ENCODE measurements around the gene HOMER1. TPM values are rescaled to one million over a fixed set of nuclear protein-coding genes. Genes with fewer than 3 reads are reported as not detected.

HOMER1 gene
- total RNA-seq, 1 donor from 2014 or later = 41.6 TPM

DNA sequence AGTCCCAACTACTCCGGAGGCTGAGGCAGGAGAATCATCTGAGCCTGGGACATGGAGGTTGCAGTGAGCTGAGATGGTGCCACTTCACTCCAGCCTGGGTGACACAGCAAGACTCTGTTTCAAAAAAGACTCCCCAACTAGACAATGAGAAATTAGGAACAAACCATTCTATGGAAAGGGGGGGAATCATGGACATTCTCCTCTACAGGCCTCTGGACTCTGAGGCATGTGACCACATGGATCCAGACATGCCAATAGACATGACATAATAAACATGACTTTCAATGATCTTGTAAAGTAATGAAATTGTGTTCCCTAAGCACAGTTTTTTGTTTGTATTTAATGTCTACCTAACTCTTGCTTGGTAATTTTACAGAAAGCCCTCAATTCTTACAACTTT, 8.8 kb downstream of the HOMER1 start:
- peaks cover 22% of the 10 kb centered on the region for H3K4me1 Mint-ChIP-seq
- H3K79me2 ChIP-seq (ENCODE audit: low read depth) = peaks cover 100% of the 10 kb centered on the region
- no peaks in the 10 kb centered on the region for H3K9me3 ChIP-seq (ENCODE audit: low read depth)
- no peak for DNase-seq (ENCODE audit: low spot score)
- no peak overlapping the region for H3K27ac ChIP-seq
- H3F3A ChIP-seq (ENCODE audit: low read depth) = peaks cover 7% of the 10 kb centered on the region
- no peak overlapping the region for H2AFZ ChIP-seq (replicated peaks)
- no peaks in the 10 kb centered on the region for H3K9me3 Mint-ChIP-seq
- no peak overlapping the region for H3K4me3 ChIP-seq
- no peak overlapping the region for H3K27ac Mint-ChIP-seq
- H4K20me1 ChIP-seq (ENCODE audit: low read depth) = peaks cover 39% of the 10 kb centered on the region
- no peaks in the 10 kb centered on the region for H3K36me3 ChIP-seq
- no peak for TF ChIP-seq EZH2phosphoT487 (IDR thresholded peaks at IDR 0.05)
- TF ChIP-seq, protein P1, sequence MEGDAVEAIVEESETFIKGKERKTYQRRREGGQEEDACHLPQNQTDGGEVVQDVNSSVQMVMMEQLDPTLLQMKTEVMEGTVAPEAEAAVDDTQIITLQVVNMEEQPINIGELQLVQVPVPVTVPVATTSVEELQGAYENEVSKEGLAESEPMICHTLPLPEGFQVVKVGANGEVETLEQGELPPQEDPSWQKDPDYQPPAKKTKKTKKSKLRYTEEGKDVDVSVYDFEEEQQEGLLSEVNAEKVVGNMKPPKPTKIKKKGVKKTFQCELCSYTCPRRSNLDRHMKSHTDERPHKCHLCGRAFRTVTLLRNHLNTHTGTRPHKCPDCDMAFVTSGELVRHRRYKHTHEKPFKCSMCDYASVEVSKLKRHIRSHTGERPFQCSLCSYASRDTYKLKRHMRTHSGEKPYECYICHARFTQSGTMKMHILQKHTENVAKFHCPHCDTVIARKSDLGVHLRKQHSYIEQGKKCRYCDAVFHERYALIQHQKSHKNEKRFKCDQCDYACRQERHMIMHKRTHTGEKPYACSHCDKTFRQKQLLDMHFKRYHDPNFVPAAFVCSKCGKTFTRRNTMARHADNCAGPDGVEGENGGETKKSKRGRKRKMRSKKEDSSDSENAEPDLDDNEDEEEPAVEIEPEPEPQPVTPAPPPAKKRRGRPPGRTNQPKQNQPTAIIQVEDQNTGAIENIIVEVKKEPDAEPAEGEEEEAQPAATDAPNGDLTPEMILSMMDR (IDR thresholded peaks at IDR 0.05) = no peak
- TF ChIP-seq EZH2 (IDR thresholded peaks at IDR 0.05) = no peak
- H3K4me1 ChIP-seq = peaks cover 23% of the 10 kb centered on the region
- H3K27me3 ChIP-seq = no peaks in the 10 kb centered on the region
- H3K27me3 Mint-ChIP-seq (ENCODE audit: insufficient read depth, low read depth) = no peaks in the 10 kb centered on the region
- H3K36me3 Mint-ChIP-seq = peaks cover 18% of the 10 kb centered on the region
- H3K4me3 Mint-ChIP-seq = no peak overlapping the region
- no peak overlapping the region for H3K4me2 ChIP-seq
- H3K9ac ChIP-seq = no peak overlapping the region

DNA sequence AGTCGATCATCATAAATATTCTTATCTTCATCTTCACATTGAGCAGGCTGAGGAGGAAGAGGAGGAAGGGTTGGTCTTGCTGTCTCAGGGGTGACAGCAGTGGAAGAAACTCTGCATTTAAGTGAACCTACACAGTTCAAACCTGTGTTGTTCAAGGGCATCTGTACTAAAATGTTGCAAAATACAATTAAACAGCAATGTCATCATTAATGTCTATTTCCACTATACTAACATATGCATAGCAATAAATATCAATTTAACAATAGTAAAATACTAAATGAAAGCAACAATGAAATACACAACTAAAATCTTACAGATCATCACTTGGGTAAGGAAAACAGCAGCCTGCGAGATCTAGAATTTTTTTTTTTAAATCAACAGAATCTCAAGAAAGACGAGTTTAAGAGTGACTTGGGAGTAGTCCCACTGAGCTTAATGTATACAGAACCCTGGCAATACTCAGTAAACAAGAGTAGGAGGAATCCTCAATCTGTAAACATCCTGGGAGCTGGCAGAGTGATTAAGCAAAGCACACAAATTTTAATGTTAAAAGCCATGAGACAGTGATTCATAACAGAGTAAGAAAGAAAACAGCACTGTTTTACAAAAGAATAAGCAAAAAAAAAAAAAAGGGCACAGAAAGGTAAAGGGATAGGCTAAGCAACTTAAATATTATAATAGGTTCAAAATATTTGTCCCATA, 10.0 kb downstream of the HOMER1 start:
- Mint-ChIP-seq H3K4me3 (no peak overlapping the region), H3K9me3 (no peaks in the 10 kb centered on the region), H3K36me3 (peaks cover 19% of the 10 kb centered on the region), H3K27ac (no peak overlapping the region), H3K27me3 (ENCODE audit: insufficient read depth, low read depth) (no peaks in the 10 kb centered on the region), H3K4me1 (peaks cover 13% of the 10 kb centered on the region)
- H3K79me2 ChIP-seq (ENCODE audit: low read depth) = peaks cover 100% of the 10 kb centered on the region
- H3K9me3 ChIP-seq (ENCODE audit: low read depth) = no peaks in the 10 kb centered on the region
- no peaks in the 10 kb centered on the region for H3K36me3 ChIP-seq
- H2AFZ ChIP-seq (replicated peaks) = no peak overlapping the region
- peaks cover 32% of the 10 kb centered on the region for H4K20me1 ChIP-seq (ENCODE audit: low read depth)
- TF ChIP-seq EZH2phosphoT487 (IDR thresholded peaks at IDR 0.05) = no peak
- TF ChIP-seq, protein P1 (IDR thresholded peaks at IDR 0.05) = no peak
- TF ChIP-seq EZH2 (IDR thresholded peaks at IDR 0.05) = no peak
- peaks cover 5% of the 10 kb centered on the region for H3F3A ChIP-seq (ENCODE audit: low read depth)
- peaks cover 12% of the 10 kb centered on the region for H3K4me1 ChIP-seq
- no peak overlapping the region for H3K27ac ChIP-seq
- DNase-seq (ENCODE audit: low spot score) = no peak
- no peak overlapping the region for H3K4me2 ChIP-seq
- no peak overlapping the region for H3K4me3 ChIP-seq
- no peaks in the 10 kb centered on the region for H3K27me3 ChIP-seq
- H3K9ac ChIP-seq = no peak overlapping the region

DNA sequence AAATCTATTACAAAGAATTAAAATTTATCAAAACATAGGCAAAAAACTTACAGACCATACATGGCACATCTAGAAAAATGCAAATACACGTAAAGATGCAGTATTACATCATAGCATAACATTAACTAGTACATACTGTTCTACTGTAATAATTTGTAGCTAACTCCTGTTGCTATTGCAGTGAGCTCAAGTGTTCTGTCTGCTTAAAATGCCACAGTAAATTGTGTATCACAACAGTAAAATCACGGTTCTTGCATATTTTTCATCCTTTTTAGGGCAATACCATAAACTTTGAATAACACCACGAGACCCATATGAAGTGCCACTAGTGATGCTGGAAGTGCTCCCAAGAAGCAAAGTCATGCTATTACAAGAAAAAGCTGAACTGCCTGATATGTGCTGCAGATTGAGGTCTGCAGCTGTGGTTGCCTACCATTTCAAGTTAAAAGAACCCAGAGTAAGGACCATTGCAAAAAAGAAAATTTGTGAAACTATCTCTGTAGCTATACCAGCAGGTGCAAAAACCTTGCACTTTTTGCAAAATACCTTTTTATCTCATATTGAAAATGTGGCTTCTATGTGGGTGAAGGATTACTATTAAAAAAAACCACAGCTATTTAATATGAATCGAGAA, 14.2 kb downstream of the HOMER1 start:
- H3K36me3 ChIP-seq = no peaks in the 10 kb centered on the region
- no peak overlapping the region for H3K4me3 ChIP-seq
- TF ChIP-seq, protein P1 (IDR thresholded peaks at IDR 0.05) = no peak
- TF ChIP-seq EZH2 (IDR thresholded peaks at IDR 0.05) (no peak), EZH2phosphoT487 (IDR thresholded peaks at IDR 0.05) (no peak)
- H3K4me2 ChIP-seq = no peak overlapping the region
- peaks cover 12% of the 10 kb centered on the region for H4K20me1 ChIP-seq (ENCODE audit: low read depth)
- H3K79me2 ChIP-seq (ENCODE audit: low read depth) = peaks cover 100% of the 10 kb centered on the region
- Mint-ChIP-seq H3K4me1 (peaks cover 3% of the 10 kb centered on the region), H3K36me3 (peaks cover 15% of the 10 kb centered on the region), H3K27me3 (ENCODE audit: insufficient read depth, low read depth) (no peaks in the 10 kb centered on the region), H3K4me3 (no peak overlapping the region), H3K27ac (no peak overlapping the region), H3K9me3 (no peaks in the 10 kb centered on the region)
- no peak overlapping the region for H3K9ac ChIP-seq
- DNase-seq (ENCODE audit: low spot score) = no peak
- no peaks in the 10 kb centered on the region for H3F3A ChIP-seq (ENCODE audit: low read depth)
- H2AFZ ChIP-seq (replicated peaks) = no peak overlapping the region
- H3K9me3 ChIP-seq (ENCODE audit: low read depth) = no peaks in the 10 kb centered on the region
- H3K27me3 ChIP-seq = no peaks in the 10 kb centered on the region
- no peaks in the 10 kb centered on the region for H3K4me1 ChIP-seq
- H3K27ac ChIP-seq = no peak overlapping the region
